Measurements from ENCODE around the gene ARHGEF40. TPM values are rescaled to one million over a fixed set of nuclear protein-coding genes. Genes with fewer than 3 reads are reported as not detected.

Gene ARHGEF40
- total RNA-seq, 1 donor from 2014 or later: 7.3 TPM

- DNase-seq: peak; percentile 15
These were observed 65.9 kb downstream of the ARHGEF40 start for GRCh38 chr14:21136024-21136423.

Other genes starting within 250 kb of the ARHGEF40 start
- not detected in 2 replicates for gene RNASE3, start 178.9 kb upstream of the ARHGEF40 start, total RNA-seq
- 0.14 TPM in 1 of 2 replicates, not detected in the other for gene RNASE2, start 114.8 kb upstream of the ARHGEF40 start, total RNA-seq
- 32.8 and 32.9 TPM in 2 replicates for gene METTL17, start 80.3 kb upstream of the ARHGEF40 start, total RNA-seq
- not detected in 2 replicates for gene SLC39A2, start 71.0 kb upstream of the ARHGEF40 start, total RNA-seq
- 3.3 and 3.6 TPM in 2 replicates for gene NDRG2, start 45.2 kb upstream of the ARHGEF40 start, total RNA-seq
- not detected in 2 replicates for gene TPPP2, start 40.1 kb upstream of the ARHGEF40 start, total RNA-seq
- not detected in 2 replicates for gene RNASE13, start 35.5 kb upstream of the ARHGEF40 start, total RNA-seq
- not detected in 2 replicates for gene RNASE7, start 27.9 kb upstream of the ARHGEF40 start, total RNA-seq
- gene RNASE8, start 12.5 kb upstream of the ARHGEF40 start, total RNA-seq: not detected in 2 replicates
- gene ZNF219, start 28.4 kb downstream of the ARHGEF40 start, total RNA-seq: 5.1 and 7.0 TPM in 2 replicates
- 0.19 TPM in 1 of 2 replicates, not detected in the other for gene TMEM253, start 30.8 kb downstream of the ARHGEF40 start, total RNA-seq
- not detected in 2 replicates for gene OR5AU1, start 85.8 kb downstream of the ARHGEF40 start, total RNA-seq
- gene HNRNPC, start 199.1 kb downstream of the ARHGEF40 start, total RNA-seq: 601 and 625 TPM in 2 replicates
- 0.33 TPM in 1 of 2 replicates, not detected in the other for gene RPGRIP1, start 209.8 kb downstream of the ARHGEF40 start, total RNA-seq